NCI-H1417 treated with DMSO at 0.1 percent for 48 hours (cell line): ENCODE measurements around the gene EP300.

Source experiments
- DNase-seq: peaks from one replicate; lab custom pipeline; 2025; lab: John Stamatoyannopoulos, UW

EP300 gene

GRCh38 chr22:41206719-41207118, 114.3 kb downstream of the EP300 start:
- DNase-seq, result no peak

GRCh38 chr22:41215409-41215808, 123.0 kb downstream of the EP300 start:
- DNase-seq, result no peak

GRCh38 chr22:41215926-41216325, 123.5 kb downstream of the EP300 start:
- DNase-seq, result no peak

GRCh38 chr22:41216984-41217383, 124.6 kb downstream of the EP300 start:
- no peak for DNase-seq

GRCh38 chr22:41217553-41218157, 125.3 kb downstream of the EP300 start:
- DNase-seq, result no peak

- no peak for DNase-seq
Measured at GRCh38 chr22:41222846-41223507, 130.6 kb downstream of the EP300 start.

GRCh38 chr22:41223535-41223934, 131.1 kb downstream of the EP300 start:
- DNase-seq, result no peak

GRCh38 chr22:41226723-41227655, 134.6 kb downstream of the EP300 start:
- no peak for DNase-seq

- no peak for DNase-seq
Measured at GRCh38 chr22:41229215-41229614, 136.8 kb downstream of the EP300 start.
